ENCODE results near the gene ATG4D.
"Not testable (repeated sequence)": the region's sequence is repeated elsewhere in the genome, so short reads cannot be mapped to it uniquely, and the experiment has no call there.

Gene ATG4D

GRCh38 chr19:10518444-10519361 is 25.0 kb upstream of the ATG4D start:
- no peak overlapping the region for H3K4me3 ChIP-seq (ENCODE audit: low read depth, low read length)
- no peak for DNase-seq (ENCODE audit: low read depth)
- no peak for TF ChIP-seq CTCF (conservative IDR thresholded peaks at IDR 0.05; ENCODE audit: low read depth, low read length)

DNA sequence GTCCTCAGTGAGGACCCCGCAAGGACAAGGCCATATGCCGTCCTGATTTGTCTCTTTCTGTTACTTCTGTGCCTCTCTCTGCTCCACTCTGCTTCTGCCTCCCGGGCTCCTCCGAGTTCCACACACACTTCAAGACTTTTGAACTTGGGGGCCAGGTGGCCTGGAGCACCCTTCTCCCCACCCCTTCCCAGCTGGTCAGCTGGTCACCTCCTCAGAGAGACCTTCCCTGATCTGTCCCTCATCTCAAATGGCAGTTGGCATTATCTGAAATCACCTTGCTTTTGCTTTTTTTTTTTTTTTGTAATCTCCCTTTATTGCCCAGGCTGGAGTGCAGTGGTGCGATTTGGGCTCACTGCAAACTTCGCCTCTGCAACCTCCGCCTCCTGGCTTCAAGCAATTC is 24.3 kb upstream of the ATG4D start:
- no peak for DNase-seq (ENCODE audit: low read depth)
- no peak for TF ChIP-seq CTCF (conservative IDR thresholded peaks at IDR 0.05; ENCODE audit: low read depth, low read length)
- no peak overlapping the region for H3K4me3 ChIP-seq (ENCODE audit: low read depth, low read length)

DNA sequence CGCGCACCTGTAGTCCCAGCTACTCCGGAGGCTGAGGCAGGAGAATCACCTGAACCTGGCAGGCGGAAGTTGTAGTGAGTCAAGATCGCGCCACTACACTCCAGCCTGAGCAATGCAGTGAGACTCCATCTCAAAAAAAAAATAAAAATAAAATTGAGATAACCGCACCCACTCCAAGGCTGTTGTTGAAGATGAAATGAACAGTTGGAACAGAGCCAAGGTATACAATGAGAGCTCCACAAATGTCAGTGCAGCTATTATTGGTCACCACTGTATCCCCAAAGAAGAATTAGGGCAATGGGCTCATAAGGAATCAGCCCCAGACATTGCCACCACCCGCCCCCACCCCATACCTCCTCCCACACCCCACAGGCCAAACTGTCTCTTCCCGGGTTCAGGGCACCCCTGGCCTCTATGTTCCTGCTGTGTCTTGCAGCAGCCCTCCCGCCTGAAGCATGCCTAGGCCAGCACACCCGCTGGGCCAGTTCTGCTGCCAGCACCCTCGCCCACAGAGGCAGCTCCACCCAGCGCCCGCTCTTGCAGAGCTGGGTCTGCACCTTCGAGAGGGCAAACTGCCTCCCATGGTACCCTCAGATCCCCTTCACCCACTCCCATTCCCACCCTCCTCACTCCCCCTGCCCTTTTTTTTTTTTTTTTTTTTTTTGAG is 22.9 kb upstream of the ATG4D start:
- no peak overlapping the region for H3K4me3 ChIP-seq (ENCODE audit: low read depth, low read length)
- TF ChIP-seq CTCF (conservative IDR thresholded peaks at IDR 0.05; ENCODE audit: low read depth, low read length): no peak
- DNase-seq (ENCODE audit: low read depth): no peak

DNA sequence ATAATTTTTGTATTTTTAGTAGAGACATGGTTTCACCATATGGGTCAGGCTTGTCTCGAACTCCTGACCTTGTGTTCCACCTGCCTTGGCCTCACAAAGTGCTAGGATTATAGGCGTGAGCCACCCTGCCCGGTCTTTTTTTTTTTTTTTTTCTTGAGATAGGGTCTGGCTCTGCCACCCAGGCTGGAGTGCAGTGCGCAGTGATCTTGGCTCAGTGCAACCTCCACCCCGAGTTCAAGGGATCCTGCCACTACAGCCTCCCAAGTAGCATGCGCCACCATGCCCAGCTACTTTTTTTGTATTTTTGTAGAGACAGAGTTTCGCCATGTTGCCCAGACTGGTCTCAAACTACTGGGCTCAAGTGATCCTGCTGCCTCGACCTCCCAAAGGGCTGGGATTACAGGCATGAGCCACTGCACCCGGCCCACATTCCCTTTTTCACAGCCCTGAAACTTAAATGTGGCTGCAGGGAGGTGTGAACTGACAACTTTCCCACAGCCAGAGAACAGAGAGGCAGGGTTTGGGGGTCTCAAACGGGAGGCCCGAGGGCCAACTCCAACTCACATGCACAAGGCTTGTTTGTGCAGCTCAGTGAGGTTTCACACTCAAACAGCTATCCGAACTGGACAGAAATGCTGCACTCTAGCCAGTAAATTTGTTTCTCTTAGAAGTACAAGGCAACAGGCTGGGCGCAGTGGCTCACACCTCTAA is 22.1 kb upstream of the ATG4D start:
- DNase-seq (ENCODE audit: low read depth): no peak
- no peak for TF ChIP-seq CTCF (conservative IDR thresholded peaks at IDR 0.05; ENCODE audit: low read depth, low read length)
- H3K4me3 ChIP-seq (ENCODE audit: low read depth, low read length): no peak overlapping the region

DNA sequence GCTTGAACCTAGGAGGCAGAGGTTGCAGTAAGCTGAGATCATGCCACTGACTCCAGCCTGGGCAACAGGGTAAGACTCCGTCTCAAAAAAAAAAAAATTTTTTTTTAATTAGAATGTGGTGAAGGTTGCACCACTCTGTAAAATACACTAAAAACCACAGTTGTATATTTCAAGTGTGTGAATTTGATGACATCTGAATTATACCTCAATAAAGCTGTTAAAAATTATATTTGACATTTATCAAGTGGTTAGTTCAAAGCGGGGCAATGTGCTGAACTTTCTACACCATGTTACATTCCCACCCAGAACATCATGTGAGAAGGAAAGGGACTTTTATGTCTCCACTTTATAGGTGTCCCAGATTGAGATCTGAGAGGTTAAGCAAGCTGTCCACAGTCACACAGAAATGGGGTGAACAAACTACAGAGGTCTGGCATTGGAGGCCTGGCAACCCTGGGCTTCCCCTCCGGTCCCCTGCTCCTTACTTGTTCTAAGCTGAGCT is 20.5 kb upstream of the ATG4D start:
- no peak overlapping the region for H3K4me3 ChIP-seq (ENCODE audit: low read depth, low read length)
- DNase-seq (ENCODE audit: low read depth): no peak
- no peak for TF ChIP-seq CTCF (conservative IDR thresholded peaks at IDR 0.05; ENCODE audit: low read depth, low read length)

GRCh38 chr19:10525636-10526035 is 18.1 kb upstream of the ATG4D start:
- no peak for DNase-seq (ENCODE audit: low read depth)
- TF ChIP-seq CTCF (conservative IDR thresholded peaks at IDR 0.05; ENCODE audit: low read depth, low read length): no peak
- no peak overlapping the region for H3K4me3 ChIP-seq (ENCODE audit: low read depth, low read length)

DNA sequence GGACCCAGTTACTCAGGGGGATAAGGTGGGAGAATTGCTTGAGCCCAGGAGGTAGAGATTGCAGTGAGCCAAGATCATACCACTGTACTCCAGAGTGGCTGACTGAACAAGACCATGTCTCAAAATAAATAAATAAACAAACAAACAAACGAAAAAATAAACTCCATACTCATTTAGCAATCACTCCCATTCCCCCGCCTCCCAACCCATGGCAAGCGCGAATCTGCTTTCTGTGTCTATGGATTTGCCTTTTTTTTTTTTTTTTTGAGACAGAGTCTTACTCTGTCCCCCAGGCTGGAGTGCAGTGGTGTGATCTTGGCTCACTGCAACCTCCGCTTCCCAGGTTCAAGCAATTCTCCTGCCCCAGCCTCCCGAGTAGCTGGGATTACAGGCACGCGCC is 16.8 kb upstream of the ATG4D start:
- not testable (repeated sequence) for DNase-seq (ENCODE audit: low read depth); H3K4me3 ChIP-seq (ENCODE audit: low read depth, low read length)
